ENCODE data around the gene SEZ6L.

The SEZ6L gene

DNA sequence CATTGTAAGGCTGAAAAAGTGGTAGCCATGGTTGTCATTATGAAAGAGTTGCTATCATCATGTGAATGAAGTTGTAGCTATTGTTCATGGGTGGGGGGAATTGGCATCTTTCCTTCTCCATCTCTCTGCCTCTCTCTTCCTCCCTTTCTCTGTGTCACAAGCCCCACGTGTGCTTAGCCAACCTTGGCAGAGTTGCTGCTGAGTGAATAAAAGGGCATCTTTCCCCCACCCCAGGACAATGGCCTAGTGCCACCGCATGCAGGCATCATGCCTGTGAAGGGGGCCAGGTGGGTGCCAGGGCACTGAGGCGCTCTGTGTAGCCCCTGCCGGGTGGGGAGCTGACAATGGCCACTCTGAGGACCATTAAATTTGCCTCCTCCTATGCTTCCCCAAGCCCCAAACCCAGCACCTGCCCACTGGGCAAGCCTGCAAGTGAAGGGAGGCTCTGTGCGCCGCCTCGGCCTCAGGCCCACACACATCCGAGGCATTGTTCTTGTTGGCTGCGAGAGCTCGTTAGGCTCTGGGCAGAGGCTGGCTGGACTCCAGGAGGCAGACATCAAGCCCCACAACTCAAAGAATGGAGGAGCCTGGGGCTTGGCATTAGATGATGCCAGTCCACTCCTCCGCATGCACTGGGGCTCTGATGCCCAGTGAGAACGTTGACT lies 103.9 kb downstream of the SEZ6L start:
- Histone ChIP-seq H3K27ac (no peak overlapping the region), H3K4me1 (no peaks in the 10 kb centered on the region), H3K9me3 (no peaks in the 10 kb centered on the region), H3K27me3 (peaks cover 0 to 16% of the 10 kb centered on the region in 2 donors), H3K4me3 (no peak overlapping the region), H3K36me3 (no peaks in the 10 kb centered on the region)
- intact Hi-C loops (cut with DNase I; ENCODE audit: low total_unique reads): no loop called here
- DNase-seq: no peak
- TF ChIP-seq, protein P1, sequence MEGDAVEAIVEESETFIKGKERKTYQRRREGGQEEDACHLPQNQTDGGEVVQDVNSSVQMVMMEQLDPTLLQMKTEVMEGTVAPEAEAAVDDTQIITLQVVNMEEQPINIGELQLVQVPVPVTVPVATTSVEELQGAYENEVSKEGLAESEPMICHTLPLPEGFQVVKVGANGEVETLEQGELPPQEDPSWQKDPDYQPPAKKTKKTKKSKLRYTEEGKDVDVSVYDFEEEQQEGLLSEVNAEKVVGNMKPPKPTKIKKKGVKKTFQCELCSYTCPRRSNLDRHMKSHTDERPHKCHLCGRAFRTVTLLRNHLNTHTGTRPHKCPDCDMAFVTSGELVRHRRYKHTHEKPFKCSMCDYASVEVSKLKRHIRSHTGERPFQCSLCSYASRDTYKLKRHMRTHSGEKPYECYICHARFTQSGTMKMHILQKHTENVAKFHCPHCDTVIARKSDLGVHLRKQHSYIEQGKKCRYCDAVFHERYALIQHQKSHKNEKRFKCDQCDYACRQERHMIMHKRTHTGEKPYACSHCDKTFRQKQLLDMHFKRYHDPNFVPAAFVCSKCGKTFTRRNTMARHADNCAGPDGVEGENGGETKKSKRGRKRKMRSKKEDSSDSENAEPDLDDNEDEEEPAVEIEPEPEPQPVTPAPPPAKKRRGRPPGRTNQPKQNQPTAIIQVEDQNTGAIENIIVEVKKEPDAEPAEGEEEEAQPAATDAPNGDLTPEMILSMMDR (IDR thresholded peaks at IDR 0.05): no peak

DNA sequence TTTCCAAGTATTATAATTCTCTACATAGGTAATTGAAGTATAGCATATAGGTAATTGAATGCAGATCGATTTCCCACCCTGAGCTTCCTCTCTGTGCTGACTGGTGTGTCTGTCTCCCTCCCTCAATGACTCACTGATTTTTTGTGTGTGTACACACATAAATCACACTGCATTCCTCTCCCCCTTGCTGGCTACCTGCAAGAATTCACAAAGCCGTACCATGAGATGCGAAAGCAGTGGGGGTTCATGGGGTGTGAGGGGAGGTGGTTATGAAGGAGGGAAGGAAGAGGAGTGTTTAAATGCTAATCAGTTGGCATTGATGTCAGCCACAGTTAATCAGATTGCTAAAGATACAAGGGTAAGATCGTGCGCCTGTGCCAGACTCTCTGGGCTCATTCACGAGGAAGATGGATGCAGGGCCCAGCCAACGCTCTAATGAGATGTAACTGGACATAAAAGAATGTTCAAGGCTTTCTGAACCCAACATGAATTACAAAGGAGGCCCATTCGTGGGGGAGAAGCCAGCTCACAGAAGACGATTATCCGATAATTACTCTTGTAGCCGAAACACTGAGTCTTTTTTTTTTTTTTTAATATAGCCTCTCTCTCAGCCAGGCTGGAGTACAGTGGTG lies 107.4 kb downstream of the SEZ6L start:
- Histone ChIP-seq H3K27me3 (peaks cover 0 to 14% of the 10 kb centered on the region in 2 donors), H3K4me3 (no peak overlapping the region), H3K36me3 (no peaks in the 10 kb centered on the region), H3K27ac (no peak overlapping the region), H3K9me3 (no peaks in the 10 kb centered on the region), H3K4me1 (no peaks in the 10 kb centered on the region)
- no peak for DNase-seq
- TF ChIP-seq, protein P1 (IDR thresholded peaks at IDR 0.05): no peak
- intact Hi-C loops (cut with DNase I; ENCODE audit: low total_unique reads): no loop called here

DNA sequence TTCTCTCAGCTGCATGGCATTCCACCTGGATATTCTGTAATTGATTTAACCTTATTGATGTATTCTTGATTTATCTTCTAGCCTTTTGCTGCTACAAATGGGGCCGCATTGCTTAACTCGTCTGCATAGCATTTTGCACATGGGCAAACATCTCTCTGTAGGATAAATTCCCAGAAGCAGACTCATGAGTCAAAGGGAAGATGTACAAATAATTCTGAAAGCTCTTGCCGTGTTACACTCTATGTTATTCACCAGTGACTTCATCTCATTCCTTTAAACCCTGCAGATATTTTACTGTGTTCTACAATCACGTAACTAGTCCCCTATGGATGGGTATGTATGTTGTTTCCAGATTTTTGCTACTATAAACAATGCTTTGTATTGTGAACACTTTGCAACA lies 112.7 kb downstream of the SEZ6L start:
- H3K4me3 ChIP-seq: no peak overlapping the region
- intact Hi-C loops (cut with DNase I; ENCODE audit: low total_unique reads): no loop called here
- TF ChIP-seq, protein P1 (IDR thresholded peaks at IDR 0.05): no peak
- H3K27me3 ChIP-seq: peaks cover 0 to 22% of the 10 kb centered on the region in 2 donors
- no peaks in the 10 kb centered on the region for H3K9me3 ChIP-seq
- no peaks in the 10 kb centered on the region for H3K4me1 ChIP-seq
- no peak overlapping the region for H3K27ac ChIP-seq
- no peak for DNase-seq
- no peaks in the 10 kb centered on the region for H3K36me3 ChIP-seq

DNA sequence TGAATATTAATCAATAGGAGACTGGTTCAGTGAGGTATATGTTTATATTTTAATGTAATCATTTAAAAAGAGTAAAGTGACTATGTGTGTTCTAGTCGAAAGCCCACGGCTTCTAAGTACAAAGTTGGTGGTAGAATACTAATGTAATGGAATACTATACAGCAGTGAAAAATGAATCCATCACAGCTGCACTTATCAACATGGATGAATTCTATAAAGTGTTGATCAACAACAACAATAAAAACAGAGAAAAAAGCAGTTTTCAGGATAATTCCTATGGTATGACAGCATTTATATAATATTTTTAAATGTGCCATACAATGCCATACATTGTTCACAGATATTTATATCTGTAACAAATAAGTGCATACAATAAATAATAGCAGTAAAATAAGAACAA lies 114.1 kb downstream of the SEZ6L start:
- intact Hi-C loops (cut with DNase I; ENCODE audit: low total_unique reads): no loop called here
- TF ChIP-seq, protein P1 (IDR thresholded peaks at IDR 0.05): no peak
- H3K27ac ChIP-seq: no peak overlapping the region
- no peaks in the 10 kb centered on the region for H3K9me3 ChIP-seq
- H3K4me1 ChIP-seq: no peaks in the 10 kb centered on the region
- H3K27me3 ChIP-seq: peaks cover 0 to 22% of the 10 kb centered on the region in 2 donors
- no peak overlapping the region for H3K4me3 ChIP-seq
- DNase-seq: no peak
- no peaks in the 10 kb centered on the region for H3K36me3 ChIP-seq

DNA sequence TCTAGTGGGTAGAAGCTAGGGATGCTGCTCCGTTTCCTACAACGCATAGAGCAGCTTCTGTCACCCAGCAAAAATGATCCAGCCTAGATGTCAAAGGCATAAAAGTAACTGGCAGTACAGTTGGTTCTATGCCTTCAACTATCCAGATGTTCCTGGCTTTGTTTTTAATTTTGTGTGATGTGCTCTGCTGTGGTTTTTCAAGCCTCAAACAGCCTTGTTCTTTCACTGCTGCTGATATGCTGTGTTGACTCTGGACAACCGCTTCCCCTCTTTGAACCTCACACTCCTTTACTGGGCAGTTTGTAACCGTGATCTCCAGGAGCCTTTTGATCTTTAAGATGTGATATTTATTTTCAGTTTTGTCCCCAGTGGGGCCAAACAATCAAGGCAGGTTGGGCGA lies 116.4 kb downstream of the SEZ6L start:
- Histone ChIP-seq H3K4me1 (no peaks in the 10 kb centered on the region), H3K27ac (no peak overlapping the region), H3K36me3 (no peaks in the 10 kb centered on the region), H3K27me3 (peaks cover 0 to 22% of the 10 kb centered on the region in 2 donors), H3K9me3 (no peaks in the 10 kb centered on the region), H3K4me3 (no peak overlapping the region)
- TF ChIP-seq, protein P1 (IDR thresholded peaks at IDR 0.05): no peak
- intact Hi-C loops (cut with DNase I; ENCODE audit: low total_unique reads): no loop called here
- no peak for DNase-seq
